MCF 10A (cell line): Measurements from ENCODE around the gene UBE2D2. TPM values are rescaled to one million over a fixed set of nuclear protein-coding genes. Genes with fewer than 3 reads are reported as not detected.
A peak's percentile ranks its signal among the peaks of the same experiment; 100 is the strongest.

ENCODE experiments used
- BruUV-seq: library from RNA; stranded (reverse); fragments of 400-500 nt; replicated peaks from 2 replicates; lab custom pipeline; 2021; lab: Mats Ljungman, UMichigan
- CTCF ChIA-PET: fragments of 300-600 bp; sonication (Branson Sonifier 250); formaldehyde crosslinking; extraction: SDS; loops from one replicate; lab custom pipeline; 2021; ENCODE audit warnings: antibody characterized with exemption, inconsistent platforms; lab: Yijun Ruan, JAX
- POLR2A ChIA-PET: fragments of 300-600, 350-650 bp; sonication (Branson Sonifier 250); formaldehyde crosslinking; extraction: SDS; loops from one replicate; lab custom pipeline; 2020; ENCODE audit warnings: antibody characterized with exemption, inconsistent platforms; lab: Yijun Ruan, JAX
- DNase-seq: peaks from one replicate; pipeline ENCODE4 v3.0.0-alpha.2; 2018; ENCODE audit not compliant: unreplicated experiment
- H3K27ac Mint-ChIP-seq: one replicate; pipeline ENCODE4 v1.8.0; 2022; ENCODE audit warnings: mild to moderate bottlenecking, low read depth, mixed read lengths; ENCODE audit not compliant: unreplicated experiment
- H3K27me3 Mint-ChIP-seq: one replicate; pipeline ENCODE4 v1.8.0; 2022; ENCODE audit warnings: mixed read lengths; ENCODE audit not compliant: insufficient read depth, unreplicated experiment
- H3K36me3 Mint-ChIP-seq: one replicate; pipeline ENCODE4 v1.8.0; 2022; ENCODE audit warnings: mild to moderate bottlenecking, moderate library complexity, mixed read lengths; ENCODE audit not compliant: insufficient read depth, unreplicated experiment
- H3K4me1 Mint-ChIP-seq: one replicate; pipeline ENCODE4 v1.8.0; 2022; ENCODE audit warnings: mixed read lengths; ENCODE audit not compliant: insufficient read depth, unreplicated experiment
- H3K4me3 Mint-ChIP-seq: one replicate; pipeline ENCODE4 v1.8.0; 2022; ENCODE audit warnings: mild to moderate bottlenecking, moderate library complexity, mixed read lengths; ENCODE audit not compliant: unreplicated experiment
- H3K9me3 Mint-ChIP-seq: one replicate; pipeline ENCODE4 v1.8.0; 2022; ENCODE audit warnings: mixed read lengths; ENCODE audit not compliant: unreplicated experiment
- intact Hi-C: fragments of 100-400 bp; cut with micrococcal nuclease; formaldehyde crosslinking; loops from 2 replicates; pipeline ENCODE4 v1.14.1; 2022
- total RNA-seq: library from RNA; stranded (reverse); gene quantifications from 2 replicates; pipeline ENCODE4 v1.2.3, GENCODE V29; 2022
- TF ChIP-seq, protein P1 (sequence below): fragments of 200-600 bp; IDR thresholded peaks from one replicate; pipeline ENCODE4 v1.8.0; 2022; ENCODE audit warnings: antibody characterized with exemption, mild to moderate bottlenecking; ENCODE audit not compliant: unreplicated experiment

The UBE2D2 gene
- total RNA-seq, 1 experiment from 2014 or later, result 306 TPM

DNA sequence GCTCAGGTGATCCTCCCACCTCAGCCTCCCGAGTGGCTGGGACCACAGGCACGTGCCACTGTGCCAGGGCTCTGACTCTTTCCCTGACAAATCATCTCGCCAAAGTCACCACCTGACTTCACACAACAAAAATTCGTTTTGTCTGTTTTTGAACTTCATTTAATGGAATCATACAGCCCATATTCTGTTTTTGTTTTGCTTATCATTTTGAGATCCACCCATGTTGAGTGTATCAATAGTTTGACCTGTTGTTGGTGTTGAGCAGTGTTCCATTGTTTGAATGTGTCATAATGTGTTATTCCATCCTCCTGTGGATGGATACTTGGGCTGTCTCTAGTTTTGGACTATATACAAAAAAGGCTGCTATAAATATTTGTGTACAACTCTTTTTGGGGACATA, 6.9 kb upstream of the UBE2D2 start:
- no peak for DNase-seq

DNA sequence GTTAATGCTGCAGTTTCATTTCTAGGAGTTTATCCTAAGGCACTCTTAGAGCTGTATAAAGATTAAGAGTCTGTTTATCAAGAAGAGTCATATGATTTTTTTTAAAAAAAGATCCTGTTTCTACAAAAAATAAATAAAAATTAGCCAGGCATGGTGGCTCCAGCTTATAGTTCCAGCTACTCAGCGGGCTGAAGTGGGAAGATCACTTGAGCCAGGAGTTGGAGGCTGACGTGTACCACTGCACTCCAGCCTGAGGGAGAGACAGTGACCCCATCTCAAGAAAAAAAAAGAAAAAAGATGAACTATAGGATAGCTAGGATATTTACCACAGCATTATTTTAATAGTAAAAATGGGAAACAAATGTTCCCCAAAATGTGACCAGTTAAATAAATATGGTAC, 3.3 kb upstream of the UBE2D2 start:
- ChIA-PET POLR2A (interaction anchor here (0.6 to 0.8 kb wide), 2 partner anchors 18 to 76 kb away, joined by 3 to 4 read pairs; no protein-coding TSS in a partner anchor), CTCF (interaction anchor here (0.7 to 1.1 kb wide), 5 partner anchors 17 to 682 kb away, joined by 3 to 5 read pairs (median 3); no protein-coding TSS in a partner anchor)
- no TSS peak for BruUV-seq
- no peak overlapping the region for H3K27ac Mint-ChIP-seq
- TF ChIP-seq, protein P1, sequence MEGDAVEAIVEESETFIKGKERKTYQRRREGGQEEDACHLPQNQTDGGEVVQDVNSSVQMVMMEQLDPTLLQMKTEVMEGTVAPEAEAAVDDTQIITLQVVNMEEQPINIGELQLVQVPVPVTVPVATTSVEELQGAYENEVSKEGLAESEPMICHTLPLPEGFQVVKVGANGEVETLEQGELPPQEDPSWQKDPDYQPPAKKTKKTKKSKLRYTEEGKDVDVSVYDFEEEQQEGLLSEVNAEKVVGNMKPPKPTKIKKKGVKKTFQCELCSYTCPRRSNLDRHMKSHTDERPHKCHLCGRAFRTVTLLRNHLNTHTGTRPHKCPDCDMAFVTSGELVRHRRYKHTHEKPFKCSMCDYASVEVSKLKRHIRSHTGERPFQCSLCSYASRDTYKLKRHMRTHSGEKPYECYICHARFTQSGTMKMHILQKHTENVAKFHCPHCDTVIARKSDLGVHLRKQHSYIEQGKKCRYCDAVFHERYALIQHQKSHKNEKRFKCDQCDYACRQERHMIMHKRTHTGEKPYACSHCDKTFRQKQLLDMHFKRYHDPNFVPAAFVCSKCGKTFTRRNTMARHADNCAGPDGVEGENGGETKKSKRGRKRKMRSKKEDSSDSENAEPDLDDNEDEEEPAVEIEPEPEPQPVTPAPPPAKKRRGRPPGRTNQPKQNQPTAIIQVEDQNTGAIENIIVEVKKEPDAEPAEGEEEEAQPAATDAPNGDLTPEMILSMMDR, result no peak
- no peaks in the 10 kb centered on the region for H3K36me3 Mint-ChIP-seq
- intact Hi-C loops, result no loop called here
- H3K4me1 Mint-ChIP-seq, result no peaks in the 10 kb centered on the region
- no peaks in the 10 kb centered on the region for H3K9me3 Mint-ChIP-seq
- H3K27me3 Mint-ChIP-seq, result no peaks in the 10 kb centered on the region
- no peak for DNase-seq
- H3K4me3 Mint-ChIP-seq, result no peak overlapping the region

More for the DNA sequence above, 6.9 kb upstream of the UBE2D2 start:
- Mint-ChIP-seq H3K4me3 (no peak overlapping the region), H3K9me3 (no peaks in the 10 kb centered on the region), H3K27me3 (no peaks in the 10 kb centered on the region), H3K4me1 (no peaks in the 10 kb centered on the region), H3K36me3 (no peaks in the 10 kb centered on the region), H3K27ac (no peak overlapping the region)
- POLR2A ChIA-PET, result no interaction called here
- TF ChIP-seq, protein P1, result no peak
- no TSS peak for BruUV-seq
- intact Hi-C loops, result no loop called here
- CTCF ChIA-PET, result interaction anchor here (0.9 kb wide), 1 partner anchor 144 kb away, joined by 5 read pairs; no protein-coding TSS in a partner anchor

DNA sequence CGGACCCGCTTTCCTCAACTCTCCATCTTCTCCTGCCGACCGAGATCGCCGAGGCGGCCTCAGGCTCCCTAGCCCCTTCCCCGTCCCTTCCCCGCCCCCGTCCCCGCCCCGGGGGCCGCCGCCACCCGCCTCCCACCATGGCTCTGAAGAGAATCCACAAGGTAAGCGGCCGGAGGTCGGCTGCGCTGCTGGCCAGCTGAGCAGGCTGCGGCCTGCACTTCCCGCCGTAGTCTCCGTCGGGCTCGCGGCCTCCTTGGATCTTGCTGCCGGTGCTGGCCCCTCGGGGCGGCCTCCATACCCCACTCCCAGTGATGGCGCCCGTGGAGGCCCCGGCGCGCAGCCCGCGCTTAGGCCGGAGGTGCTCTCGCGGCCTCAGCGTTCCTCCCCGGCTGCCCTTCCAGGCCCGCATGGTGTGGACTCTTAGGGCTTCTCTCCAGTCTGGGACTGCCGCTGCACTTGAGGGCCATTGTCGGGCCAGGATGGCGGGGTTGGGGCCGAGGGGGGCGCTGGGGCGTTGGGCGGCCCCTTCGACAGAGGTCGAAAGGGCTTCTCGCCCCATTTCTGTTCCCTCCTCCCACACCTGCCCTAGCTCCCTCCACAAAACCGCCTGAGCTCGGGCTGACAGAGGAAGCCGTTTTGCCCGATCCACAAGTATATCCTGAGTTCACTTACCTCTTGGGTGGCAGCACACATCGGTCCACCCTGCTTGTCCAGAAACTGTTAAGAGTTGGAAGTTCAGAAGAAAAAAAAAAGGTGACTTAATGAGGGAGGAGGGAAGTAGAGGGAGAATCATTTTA, 714 bp downstream of the UBE2D2 start:
- intact Hi-C loops, result loop anchor here (2.0 to 5.0 kb wide), 3 partner anchors 40 to 130 kb away; no protein-coding TSS in a partner anchor
- ChIA-PET POLR2A (interaction anchor here (0.6 to 5.8 kb wide), 49 partner anchors 8 to 1361 kb away, joined by 3 to 70 read pairs (median 5); partner anchors contain the start of genes CXXC5, DNAJC18, MATR3 and PAIP2), CTCF (interaction anchor here (0.6 to 3.7 kb wide), 13 partner anchors 10 to 407 kb away, joined by 3 to 34 read pairs (median 4); no protein-coding TSS in a partner anchor)
- H3K4me1 Mint-ChIP-seq, result peaks cover 12% of the 10 kb centered on the region
- no peaks in the 10 kb centered on the region for H3K27me3 Mint-ChIP-seq
- H3K27ac Mint-ChIP-seq, result peak overlapping the region; percentile 88
- H3K4me3 Mint-ChIP-seq, result peak overlapping the region; percentile 85
- peaks cover 26% of the 10 kb centered on the region for H3K36me3 Mint-ChIP-seq
- TF ChIP-seq, protein P1, result no peak
- DNase-seq, result peak; percentile 58
- BruUV-seq, result no TSS peak
- no peaks in the 10 kb centered on the region for H3K9me3 Mint-ChIP-seq

DNA sequence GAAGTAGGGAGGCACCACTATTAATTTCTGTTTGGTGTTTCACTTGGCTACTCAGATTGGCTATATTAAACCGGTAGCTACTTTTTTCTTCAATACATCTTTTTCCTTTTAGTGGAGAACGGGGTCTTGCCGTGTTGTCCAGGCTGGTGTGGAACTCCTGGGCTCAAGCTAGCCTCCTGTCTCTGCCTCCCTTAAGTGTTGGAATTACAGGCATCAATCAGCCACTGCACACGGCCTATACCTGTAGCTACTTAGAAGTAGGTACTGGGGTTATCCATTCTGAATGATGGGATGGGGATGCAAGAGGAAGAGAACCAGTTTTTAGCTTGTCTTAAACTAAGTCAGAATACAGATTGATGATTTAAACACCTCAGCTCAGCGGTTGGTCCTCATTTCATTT, 1.7 kb downstream of the UBE2D2 start:
- ChIA-PET POLR2A (interaction anchor here (0.5 to 5.8 kb wide), 31 partner anchors 10 to 902 kb away, joined by 3 to 70 read pairs (median 5); partner anchors contain the start of genes CXXC5, DNAJC18, MATR3 and PAIP2), CTCF (interaction anchor here (0.6 to 3.7 kb wide), 18 partner anchors 9 to 406 kb away, joined by 3 to 34 read pairs (median 4); no protein-coding TSS in a partner anchor)
- TF ChIP-seq, protein P1, result no peak
- H3K4me3 Mint-ChIP-seq, result peak overlapping the region; percentile 85
- H3K9me3 Mint-ChIP-seq, result no peaks in the 10 kb centered on the region
- peak overlapping the region; percentile 88 for H3K27ac Mint-ChIP-seq
- no TSS peak for BruUV-seq
- peaks cover 35% of the 10 kb centered on the region for H3K36me3 Mint-ChIP-seq
- DNase-seq, result no peak
- intact Hi-C loops, result loop anchor here (2.0 to 5.0 kb wide), 3 partner anchors 39 to 129 kb away; no protein-coding TSS in a partner anchor
- H3K27me3 Mint-ChIP-seq, result no peaks in the 10 kb centered on the region
- peaks cover 12% of the 10 kb centered on the region for H3K4me1 Mint-ChIP-seq
